H54 (cell line): ENCODE data around the gene STX12.

Experiments used
- DNase-seq: peaks from one replicate; pipeline ENCODE4 v3.0.0; 2011; ENCODE audit warnings: low spot score, mixed read lengths; ENCODE audit not compliant: insufficient read length
- FAIRE-seq: peaks from 3 replicates; lab custom pipeline; 2011; peaks lifted over from hg19 to GRCh38; lab: Jason Lieb, UNC
- POLR2A ChIP-seq: IDR thresholded peaks from 2 replicates; pipeline ENCODE4 v1.6.1; 2011; ENCODE audit warnings: low read depth, mild to moderate bottlenecking, low read length

STX12 gene

DNA sequence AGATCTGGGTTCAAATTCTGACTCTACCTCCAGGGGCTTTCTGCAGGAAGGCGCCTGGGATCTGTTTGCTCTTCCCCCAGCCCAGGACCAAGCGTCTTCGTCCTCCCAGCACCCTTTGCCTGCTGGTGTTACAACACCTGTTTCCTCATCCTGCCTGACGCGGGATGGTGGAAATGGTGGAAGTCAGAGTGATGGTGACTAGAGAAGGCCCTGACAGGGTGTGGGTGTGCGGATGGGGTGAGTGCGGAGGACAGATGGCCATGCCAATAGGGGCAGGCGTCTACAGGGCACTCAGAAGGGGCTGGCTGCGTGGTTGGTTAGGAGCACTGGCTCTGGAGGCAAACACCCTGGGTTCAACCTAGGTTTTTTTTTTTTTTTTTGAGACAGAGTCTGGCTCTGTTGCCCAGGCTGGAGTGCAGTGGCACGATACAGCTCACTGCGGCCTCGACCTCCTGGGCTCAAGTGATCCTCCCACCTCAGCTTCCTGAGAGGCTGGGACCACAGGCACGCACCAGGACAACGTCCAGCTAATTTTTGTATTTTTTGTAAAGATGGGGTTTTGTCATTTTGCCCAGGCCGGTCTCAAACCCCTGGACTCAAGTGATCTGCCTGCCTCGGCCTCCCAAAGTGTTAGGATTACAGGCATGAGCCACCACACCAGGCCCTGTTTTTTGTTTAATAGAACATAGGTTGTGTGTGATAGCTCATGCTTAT is 100.8 kb downstream of the STX12 start:
- no peak for TF ChIP-seq POLR2A
- DNase-seq = no peak
- FAIRE-seq = no peak
